GM18867 (cell line): ENCODE measurements around the gene CDC42BPB.
A peak's percentile ranks its signal among the peaks of the same experiment; 100 is the strongest.

ENCODE experiments used
- ATAC-seq: cut with Tn5 transposase; IDR thresholded peaks from one replicate; pipeline ENCODE4 v1.9.1; 2021; ENCODE audit warnings: mild to moderate bottlenecking, moderate library complexity; ENCODE audit not compliant: unreplicated experiment

CDC42BPB gene

DNA sequence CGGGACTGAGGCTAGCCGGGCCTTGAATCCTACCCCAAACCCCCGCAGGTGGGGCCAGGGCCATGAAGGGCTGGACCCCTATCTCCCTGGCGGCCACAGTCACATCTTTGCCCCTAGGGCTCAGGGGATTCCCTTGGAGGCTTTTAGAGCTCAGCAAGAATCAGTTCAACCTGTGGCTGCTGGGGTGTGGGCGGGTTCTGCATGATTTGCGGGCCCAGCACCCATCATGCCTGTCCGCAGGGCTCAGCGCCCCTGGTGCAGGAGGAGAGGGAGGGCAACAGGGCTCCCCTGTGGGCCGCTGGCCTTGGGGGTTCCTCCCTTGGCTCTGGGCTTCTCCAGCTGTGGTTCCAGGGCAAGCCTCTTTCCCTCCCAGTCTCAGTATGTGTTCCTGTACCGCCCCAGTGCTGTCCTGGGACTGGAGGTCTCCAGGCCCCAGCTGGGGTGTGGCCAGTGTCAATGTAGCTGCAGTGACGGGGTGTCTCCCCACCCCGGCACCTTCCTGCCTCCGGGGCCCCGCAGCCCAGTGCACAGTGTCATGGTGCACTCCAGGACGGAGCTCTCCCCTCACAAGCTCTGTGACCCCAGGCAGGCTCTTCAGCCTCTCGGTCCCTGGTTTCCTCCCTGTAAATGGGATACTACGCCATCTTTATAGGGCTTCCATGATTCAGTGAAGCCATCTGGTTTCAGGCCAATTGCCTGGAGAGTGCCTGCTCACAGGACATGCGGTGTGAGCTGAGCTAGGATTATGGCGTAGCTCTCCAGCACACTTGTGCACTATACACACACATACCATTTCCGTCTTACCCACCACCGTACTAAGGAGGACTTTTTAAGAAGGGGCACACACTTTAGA, 16.8 kb upstream of the CDC42BPB start:
- ATAC-seq: no peak

DNA sequence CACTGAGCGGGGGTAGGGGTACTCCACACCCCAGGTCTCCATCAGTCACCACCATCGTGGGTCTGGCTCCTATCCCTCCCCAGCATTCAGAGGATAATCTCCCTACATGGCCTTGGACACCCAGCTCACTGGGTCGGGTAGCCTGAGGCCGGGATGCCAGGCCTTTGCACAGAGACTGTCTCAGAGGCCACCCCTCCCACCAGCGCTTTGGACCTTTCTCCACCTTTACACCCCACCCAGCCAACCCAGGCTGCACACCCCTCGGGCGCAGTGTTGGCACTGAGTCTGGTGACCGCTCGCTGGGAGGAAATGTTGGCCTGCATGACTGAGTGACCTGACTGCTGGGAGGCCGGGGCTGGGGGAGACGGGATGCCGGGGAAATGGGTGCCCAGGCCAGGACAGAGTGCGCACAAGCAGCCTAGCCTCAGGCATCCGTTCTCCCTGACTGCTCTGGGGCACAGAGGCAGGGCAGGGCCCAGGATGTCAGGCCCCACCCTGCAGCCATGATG, 16.1 kb upstream of the CDC42BPB start:
- no peak for ATAC-seq

DNA sequence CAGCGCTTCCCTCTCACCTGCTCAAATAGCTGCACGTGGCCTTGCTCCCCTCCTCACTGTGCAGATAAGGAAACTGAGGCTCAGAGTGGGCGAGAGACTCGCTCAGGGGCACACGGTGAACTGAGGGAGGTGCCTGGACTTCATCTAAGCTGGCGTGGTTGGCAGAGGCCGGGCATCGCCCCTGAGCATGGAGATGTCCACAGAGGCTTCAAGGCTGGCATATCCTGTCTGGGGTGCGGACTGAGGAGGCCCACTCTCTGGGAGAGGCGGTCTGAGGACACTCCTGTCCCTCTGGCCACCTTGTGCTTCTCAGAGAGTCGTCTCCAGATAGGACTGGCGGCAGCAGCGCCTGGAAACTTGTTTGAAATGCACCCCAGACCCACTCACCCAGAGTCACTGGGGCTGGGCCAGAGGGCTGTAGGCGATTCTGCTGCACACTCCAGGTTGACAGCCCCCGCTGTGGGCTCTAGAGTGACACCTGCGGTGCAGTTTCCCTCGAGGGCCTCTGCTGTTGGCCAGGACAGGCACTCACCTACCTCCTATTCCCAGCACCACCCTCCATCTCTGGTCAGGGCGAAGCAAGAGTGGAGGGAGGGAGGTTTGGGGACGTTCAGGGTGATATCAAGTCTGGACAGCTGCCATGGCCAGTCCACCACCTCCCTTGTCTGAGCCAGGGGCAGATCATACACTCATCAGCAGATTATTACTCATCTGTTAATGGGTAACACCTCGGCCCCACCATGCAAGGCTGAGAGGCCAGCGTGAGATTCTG, 15.4 kb upstream of the CDC42BPB start:
- ATAC-seq: no peak

DNA sequence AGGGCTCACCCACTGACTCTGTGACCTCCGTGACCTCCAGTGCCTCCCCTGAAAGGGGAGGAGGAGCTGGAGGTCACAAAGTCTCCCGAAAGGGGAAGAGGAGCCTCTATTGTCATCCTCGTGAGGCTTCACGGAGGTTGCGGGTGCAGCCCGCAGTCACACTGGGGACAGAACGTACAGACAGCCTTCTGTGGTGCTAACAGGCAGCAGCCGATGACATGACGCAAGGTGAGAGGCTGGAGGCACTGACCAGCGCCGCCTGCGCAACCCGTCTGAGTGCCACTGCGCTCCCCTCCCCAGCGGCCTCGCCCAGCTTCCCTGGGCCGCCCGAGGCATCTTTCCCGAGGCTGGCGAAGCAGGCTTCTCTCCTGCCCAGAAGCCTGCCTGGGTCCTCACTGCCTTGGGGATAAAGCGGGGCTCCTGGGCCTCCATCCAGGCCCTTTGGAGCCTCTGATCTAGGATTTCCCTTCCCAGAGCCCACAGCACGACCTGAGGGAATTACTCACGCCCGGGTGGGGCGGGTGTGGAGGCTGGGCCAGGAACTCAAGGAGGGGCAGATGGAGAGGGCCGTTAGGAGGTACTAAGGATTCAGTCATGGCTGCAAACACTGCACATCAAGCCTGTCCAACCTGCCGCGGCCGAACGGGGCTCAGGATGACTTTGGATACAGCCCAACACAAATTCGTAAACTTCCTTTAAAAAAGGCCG, 14.3 kb upstream of the CDC42BPB start:
- no peak for ATAC-seq

DNA sequence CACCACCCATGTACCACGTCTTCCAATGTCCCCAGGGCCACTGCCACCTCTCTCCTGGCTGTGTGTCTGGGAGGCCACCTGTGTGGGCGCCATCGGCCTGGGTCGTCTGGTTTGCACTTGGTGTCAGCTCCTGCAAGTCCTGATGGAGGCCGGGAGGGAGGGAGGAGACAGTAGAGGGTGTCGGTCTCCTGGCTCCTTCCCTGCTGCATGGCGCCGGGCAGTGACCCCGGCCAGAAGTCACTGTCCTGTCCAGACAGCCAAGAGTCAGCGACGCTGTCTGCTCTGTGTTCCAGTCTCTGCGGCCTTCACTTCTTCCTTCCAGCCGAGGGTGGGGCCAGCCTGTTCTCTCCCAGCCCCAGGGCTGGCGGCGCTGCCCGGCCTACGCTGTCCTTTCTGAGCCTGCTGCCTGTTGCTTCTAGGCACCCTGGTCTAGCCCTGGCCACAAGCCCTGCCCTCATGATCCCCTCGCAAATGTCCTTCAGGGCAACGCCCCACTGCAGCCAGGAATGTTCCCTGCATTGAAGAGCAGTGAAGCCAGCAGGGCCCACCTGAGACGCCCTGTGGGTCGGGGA, 13.7 kb upstream of the CDC42BPB start:
- no peak for ATAC-seq

DNA sequence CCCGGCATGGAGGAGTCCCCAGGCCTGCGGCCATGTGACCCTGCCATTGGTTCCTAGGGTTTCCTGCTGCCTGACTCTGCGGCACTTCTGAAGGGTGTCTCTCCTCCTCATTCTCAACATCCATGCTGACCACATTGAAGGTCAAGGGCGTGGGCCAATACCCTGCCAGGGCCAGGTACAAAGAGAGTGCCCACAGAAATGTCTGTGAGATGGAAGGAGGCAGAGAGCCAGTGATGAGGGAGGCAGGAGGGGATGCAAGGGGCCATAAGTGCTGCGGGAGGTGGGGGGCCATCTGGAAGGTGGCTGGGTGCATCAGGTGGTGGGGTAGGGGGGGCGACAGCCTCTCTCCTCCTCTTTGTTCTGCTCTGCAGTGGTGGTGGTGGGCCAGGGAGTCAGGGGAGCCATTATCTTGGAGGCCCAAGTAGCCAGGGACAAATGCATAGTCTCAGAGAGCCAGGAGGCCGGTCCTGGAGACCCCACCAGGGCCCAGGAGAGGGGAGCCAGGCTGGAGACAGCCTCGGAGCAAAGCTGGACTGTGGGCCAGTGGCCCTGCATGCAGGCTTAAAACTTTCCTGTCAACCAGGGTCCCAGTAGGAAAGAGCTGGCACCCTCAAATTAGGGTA, 13.0 kb upstream of the CDC42BPB start:
- ATAC-seq: no peak

DNA sequence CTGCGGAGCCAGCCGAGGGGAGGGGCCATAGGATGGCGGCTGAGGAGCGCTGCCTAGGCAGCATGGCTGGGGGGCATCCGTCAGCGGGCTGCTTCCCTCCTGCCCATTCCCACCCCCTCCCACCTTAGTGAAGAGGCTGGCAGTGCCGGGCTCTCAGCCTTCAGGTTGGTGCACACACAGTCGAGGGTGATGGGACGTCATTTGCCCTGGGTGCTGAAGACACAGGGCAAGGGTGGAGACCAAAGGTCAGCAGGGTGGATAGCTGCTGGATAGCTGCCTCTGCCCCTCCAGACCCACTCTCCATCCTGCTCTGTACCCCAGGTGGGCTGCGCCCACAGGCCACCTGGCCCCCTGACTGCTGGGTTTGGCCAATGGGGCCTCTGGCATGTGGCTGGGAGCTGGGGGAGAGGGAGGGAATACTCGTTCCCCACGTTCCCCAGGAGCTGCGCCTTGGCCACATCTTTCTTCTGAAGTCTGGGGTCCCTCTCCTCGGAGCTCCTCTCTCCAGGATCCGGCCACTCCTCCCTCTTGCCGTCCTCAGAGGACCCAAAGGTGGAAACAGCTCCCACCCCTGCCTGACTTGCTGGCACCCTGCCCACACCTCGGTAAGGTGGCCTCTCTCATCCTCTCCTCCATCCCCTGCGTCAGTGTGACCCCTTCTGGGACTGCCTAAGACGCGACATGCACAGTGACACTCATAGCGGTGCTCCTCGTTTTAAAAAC, 11.2 kb upstream of the CDC42BPB start:
- no peak for ATAC-seq

DNA sequence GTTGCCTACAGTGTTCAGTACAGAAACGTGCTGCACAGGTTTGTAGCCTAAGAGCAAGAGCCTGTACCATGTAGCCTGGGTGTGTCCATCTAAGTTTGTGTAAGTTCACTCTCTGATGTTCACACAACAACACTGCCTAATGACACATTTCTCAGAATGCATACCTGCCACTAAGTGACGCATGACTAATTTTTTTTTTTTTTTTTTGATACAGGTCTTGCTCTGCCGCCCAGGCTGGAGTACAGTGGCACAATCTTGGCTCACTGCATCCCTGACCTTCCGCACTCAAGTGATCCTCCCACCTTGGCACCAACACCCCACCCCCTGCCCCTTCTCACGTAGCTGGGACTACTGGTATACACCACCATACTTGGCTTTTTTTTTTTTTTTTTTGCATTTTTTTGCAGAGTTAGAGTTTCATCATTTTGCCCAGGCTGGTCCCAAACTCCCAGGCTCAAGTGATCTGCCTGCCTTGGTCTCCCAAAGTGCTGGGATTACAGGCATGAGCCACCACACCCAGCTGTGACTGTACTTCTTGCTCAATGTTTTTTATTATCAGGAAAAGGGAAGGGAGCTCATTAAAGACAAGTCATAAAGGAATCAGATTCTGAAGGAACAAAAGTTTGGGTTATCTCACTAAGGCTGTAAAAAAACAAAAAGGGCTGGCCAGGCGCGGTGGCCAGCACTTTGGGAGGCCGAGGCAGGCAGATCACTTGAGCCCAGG, 10.0 kb upstream of the CDC42BPB start:
- no peak for ATAC-seq

DNA sequence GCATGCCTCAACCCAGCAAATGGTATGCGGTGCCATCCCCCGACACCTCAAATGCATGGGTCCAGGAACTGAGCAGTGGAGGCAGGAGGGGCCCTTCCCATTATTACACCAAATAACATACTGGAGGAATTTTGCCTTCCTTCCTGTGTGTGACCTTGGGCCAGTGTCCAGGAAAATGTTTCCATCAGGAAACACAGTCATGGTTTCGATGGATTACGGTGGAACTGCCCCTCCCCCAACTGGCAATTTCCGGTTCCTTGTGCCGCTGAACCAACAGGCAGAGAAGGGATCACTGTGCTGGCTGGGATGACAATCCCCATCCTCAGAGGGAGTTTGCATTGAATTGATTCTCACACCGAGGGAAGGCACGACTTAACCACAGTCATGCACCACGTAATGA, 9.1 kb upstream of the CDC42BPB start:
- no peak for ATAC-seq

DNA sequence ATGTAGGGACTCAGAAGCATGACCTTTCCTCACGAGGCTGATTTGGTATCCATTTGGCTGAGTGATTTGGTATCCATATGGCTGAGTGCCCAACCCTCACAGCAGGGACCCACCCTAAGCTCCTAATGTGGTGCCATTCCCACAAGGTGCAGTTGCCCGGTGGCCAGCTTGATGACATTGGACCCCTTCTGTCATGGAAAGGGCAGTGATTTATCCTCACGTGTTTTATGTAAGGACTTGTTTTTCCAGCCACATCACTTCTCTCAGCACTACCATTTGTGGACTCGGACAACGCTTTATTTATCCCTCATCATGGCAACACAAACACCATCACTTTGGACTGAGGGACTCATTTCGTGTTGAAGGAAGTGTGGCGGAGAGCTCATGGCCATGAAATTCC, 8.5 kb upstream of the CDC42BPB start:
- ATAC-seq: no peak

DNA sequence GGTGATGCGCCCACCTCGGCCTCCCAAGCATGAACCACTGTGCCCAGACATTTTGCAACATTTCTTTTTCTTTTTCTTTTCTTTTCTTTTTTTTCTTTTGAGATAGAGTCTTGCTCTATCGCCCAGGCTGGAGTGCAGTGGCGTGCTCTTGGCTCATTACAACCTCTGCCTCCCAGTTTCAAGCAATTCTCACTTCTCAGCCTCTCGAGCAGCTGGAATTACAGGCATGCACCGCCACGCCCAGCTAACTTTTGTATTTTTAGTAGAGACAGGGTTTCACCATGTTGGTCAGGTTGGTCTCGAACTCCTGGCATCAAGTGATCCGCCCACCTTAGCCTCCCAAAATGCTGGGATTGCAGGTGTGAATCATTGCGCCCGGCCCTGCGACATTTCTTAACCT, 7.6 kb upstream of the CDC42BPB start:
- no peak for ATAC-seq

DNA sequence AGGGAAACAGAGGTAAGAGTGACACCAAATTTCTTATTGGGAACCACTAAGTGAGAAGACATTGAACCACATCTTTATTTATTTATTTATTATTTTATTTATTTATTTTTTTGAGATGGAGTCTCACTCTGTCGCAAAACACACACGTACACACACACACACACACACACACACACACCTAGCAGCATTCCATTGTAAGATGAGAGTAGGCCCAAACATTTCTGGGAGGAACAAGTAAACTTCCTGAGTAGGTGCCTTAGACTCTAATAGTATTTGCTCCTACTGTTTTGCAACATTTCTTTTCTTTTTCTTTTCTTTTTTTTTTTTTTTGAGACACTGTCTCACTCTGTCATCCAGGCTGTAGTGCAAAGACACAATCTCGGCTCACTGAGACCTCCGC, 7.1 kb upstream of the CDC42BPB start:
- no peak for ATAC-seq

DNA sequence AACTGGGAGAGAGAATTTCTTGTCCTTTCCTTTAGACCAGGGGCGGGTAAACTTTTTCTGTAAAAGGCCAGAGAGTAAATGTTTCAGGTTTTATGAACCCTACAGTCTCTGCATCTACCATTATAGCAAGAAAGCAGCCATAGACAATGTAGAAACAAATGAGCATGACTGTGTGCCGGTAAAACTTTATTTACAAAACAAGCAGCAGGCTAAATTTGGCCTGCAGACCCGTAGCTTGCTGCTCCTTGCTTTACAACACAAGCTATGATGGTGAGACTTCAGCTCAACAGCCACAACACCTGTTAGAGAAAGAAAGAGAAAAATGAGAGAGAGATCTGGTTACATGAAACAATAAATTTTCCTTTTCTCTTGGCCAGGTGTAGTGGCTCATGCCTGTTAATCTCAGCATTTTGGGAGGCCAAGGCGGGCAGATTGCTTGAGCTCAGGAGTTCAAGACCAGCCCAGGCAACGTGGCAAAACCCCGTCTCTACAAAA, 4.2 kb upstream of the CDC42BPB start:
- ATAC-seq: no peak

DNA sequence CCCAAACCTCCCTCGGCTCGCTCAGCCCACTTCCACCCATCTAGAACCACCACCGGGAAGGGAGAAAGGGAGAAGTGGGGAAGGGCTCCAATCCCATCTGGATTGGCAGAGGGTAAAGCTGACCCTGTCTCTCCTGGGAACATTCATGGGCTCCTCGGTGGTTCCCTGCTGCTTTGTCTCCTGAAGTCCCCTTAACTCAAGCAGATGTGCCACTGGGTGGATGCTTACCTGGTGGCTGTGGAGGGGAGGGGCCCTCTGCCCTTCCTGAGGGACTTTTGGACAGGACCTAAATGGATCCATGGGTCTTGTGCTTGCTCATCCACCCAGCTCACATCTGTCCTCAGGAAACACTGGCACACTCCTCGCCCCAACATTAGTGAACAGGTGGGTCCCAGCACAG, 2.2 kb upstream of the CDC42BPB start:
- no peak for ATAC-seq

DNA sequence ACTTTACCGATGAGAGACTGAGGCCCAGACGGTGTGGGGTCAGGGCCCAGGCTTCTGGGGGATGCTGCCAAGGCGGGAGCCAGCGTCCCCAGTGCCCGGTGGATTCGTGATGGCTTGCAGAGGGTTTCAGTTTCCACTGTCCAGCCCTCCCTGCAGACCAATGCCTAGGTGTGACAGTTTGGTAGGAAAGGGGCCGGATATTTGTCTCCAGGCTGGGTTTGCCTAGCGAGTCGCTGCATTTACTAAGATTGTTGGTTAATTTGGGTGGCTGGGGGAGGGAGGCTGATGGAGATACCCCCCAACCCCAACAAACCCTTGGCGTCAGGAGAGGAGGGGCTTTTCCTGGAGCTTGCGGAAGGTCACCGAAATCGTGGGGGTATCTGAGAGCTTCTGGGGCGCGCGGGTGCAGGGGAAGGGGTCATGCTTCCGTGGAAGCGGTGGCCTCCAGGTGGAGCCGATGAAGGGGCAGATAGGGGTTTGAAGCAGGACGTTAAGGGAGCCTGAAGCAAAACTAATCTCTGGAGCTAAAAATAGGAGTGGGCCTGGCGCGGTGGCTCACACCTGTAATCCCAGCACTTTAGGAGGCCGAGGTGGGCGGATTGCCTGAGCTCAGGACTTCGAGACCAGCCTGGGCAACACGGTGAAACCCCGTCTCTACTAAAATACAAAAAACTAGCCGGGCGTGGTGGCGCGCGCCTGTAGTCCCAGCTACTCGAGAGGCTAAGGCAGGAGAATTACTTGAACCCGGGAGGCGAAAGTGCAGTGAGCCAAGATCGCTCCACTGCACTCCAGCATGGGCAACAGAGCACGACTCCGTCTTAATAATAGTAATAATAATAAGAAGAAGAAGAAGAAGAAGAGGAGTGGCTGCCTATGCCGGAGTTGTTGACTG, 1.1 kb upstream of the CDC42BPB start:
- no peak for ATAC-seq

DNA sequence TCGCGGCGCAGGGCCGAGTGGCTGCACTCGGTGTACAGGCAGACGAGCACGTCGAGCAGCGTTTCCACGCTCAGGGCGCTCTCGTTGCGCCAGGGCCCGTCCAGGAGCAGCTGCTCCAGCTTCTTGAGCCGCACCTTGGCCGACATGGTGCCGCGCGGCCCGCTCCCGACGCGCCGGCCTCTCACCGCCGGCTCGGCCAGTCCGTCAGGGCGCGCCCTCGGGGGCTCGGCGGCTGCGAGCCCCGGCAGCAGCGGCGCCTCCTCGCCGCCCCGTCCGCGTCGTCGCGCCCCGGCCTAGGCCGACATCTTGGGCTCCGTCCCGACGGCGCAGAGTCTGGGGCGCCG, 349 bp downstream of the CDC42BPB start:
- ATAC-seq: peak; percentile 32

DNA sequence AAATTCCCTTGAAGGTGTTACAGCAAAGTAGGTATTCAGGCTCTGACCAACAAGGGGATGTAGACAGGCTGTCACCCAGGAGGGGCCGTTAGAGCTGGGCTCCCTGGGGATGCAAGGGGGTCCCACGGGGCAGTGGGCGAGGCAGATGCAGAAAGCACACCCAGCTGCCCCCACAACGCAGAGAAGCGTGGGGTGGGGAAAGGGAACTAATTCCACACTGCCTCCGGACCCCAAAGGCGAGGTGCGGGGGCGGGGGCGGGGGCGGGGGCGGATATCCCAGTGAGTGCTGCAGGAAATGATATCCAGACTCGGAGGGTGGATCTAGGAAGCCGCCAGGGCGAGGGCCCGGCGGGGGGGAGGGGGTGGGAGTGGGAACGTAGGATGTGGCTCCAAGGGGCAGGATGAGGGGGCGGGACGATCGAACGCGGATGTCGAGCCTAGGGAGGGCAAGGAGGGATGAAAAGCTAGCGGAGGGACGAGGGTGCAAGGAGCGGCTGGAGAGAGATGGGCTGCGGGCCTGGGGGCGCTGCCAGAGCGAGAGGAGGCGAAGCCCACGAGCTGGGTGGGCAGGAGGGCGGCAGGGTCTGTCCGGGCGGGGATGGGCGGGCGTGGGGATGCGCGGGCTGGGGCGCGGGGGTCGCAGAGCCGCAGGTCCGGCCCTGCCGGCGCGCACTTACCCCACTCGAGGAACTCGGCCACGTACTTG, 874 bp downstream of the CDC42BPB start:
- ATAC-seq: no peak

DNA sequence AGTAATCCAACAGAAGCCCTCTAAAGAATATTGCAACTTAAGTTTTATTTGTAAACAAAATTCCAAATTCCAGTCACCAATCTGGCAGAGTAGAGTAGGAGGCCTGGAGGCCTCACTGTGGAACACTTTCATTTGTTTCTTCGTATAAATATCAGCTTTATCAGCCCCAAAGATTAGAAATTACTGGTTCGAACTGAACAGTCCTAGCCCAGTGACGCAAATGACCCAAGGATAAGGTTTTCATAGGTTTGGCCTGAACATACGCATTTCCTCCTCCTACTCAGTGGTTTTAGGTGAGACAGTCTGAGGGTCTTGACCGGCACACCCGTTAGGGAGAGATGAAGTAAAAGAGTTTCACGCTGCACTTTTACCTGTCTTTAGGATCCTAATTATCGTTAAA, 1.7 kb downstream of the CDC42BPB start:
- ATAC-seq: no peak
